ENCODE measurements around the gene WNK4.

Gene WNK4

DNA sequence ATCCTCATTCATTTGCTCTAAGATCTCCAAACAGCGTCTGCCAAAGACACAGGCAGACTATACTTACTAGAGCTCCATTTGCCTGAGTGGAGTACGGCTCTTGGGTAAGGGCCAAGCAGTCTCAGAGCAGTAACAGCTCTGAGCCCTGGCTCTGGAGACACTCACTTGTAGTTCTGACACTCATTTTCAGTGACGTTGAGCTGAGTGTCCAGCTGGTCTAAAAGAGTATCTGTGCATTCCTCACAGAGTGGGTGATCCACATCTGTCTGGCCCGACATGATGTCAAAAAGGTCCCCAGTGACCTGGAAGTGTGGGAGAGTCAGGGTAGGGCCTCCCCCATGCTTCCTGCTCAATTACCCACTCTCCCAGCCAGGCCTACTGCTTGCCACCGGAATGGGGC is 38.0 kb downstream of the WNK4 start:
- no peak for ATAC-seq (ENCODE audit: low read depth)

GRCh38 chr17:42819939-42820535 is 39.6 kb downstream of the WNK4 start:
- H3K4me1 ChIP-seq (ENCODE audit: insufficient read depth, poor library complexity, severe bottlenecking): peaks cover 10% of the 10 kb centered on the region
- TF ChIP-seq CTCF (IDR thresholded peaks at IDR 0.05; ENCODE audit: poor library complexity, severe bottlenecking): peak; percentile 66
- H3K4me3 ChIP-seq (ENCODE audit: severe bottlenecking): no peak overlapping the region
- peaks cover 82% of the 10 kb centered on the region for H3K36me3 ChIP-seq (ENCODE audit: low read depth)
- DNase-seq (ENCODE audit: low spot score) (no peak), ATAC-seq (ENCODE audit: low read depth) (no peak)
- no peaks in the 10 kb centered on the region for H3K27me3 ChIP-seq (ENCODE audit: insufficient read depth, poor library complexity, severe bottlenecking)
- H3K9me3 ChIP-seq (ENCODE audit: severe bottlenecking): no peaks in the 10 kb centered on the region
- H3K27ac ChIP-seq (ENCODE audit: poor library complexity, severe bottlenecking): no peak overlapping the region

More for the DNA sequence above, 38.0 kb downstream of the WNK4 start:
- no peaks in the 10 kb centered on the region for H3K9me3 ChIP-seq (ENCODE audit: severe bottlenecking)
- no peak overlapping the region for H3K4me3 ChIP-seq (ENCODE audit: severe bottlenecking)
- H3K27ac ChIP-seq (ENCODE audit: poor library complexity, severe bottlenecking): no peak overlapping the region
- no peak for DNase-seq (ENCODE audit: low spot score)
- peaks cover 98% of the 10 kb centered on the region for H3K36me3 ChIP-seq (ENCODE audit: low read depth)
- peaks cover 10% of the 10 kb centered on the region for H3K4me1 ChIP-seq (ENCODE audit: insufficient read depth, poor library complexity, severe bottlenecking)
- no peaks in the 10 kb centered on the region for H3K27me3 ChIP-seq (ENCODE audit: insufficient read depth, poor library complexity, severe bottlenecking)
- TF ChIP-seq CTCF (IDR thresholded peaks at IDR 0.05; ENCODE audit: poor library complexity, severe bottlenecking): no peak

DNA sequence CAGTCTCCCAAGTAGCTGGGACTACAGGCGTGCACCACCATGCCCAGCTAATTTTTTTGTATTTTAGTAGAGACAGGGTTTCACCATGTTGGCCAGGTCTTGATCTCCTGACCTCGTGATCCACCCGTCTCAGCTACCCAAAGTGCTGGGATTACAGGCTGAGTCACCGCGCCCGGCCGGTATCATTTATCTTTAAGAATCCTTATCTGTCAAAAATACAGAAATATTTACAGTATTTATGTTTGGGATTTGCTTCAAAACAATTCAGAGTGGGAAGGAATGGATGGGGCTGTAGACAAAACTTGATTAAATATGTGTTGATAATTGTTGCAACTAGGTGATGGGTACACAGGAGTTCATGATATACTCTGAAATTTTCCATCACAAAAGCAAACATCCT is 40.8 kb downstream of the WNK4 start:
- no peaks in the 10 kb centered on the region for H3K9me3 ChIP-seq (ENCODE audit: severe bottlenecking)
- no peak overlapping the region for H3K27ac ChIP-seq (ENCODE audit: poor library complexity, severe bottlenecking)
- ATAC-seq (ENCODE audit: low read depth) (no peak), DNase-seq (ENCODE audit: low spot score) (no peak)
- H3K27me3 ChIP-seq (ENCODE audit: insufficient read depth, poor library complexity, severe bottlenecking): no peaks in the 10 kb centered on the region
- no peak for TF ChIP-seq CTCF (IDR thresholded peaks at IDR 0.05; ENCODE audit: poor library complexity, severe bottlenecking)
- peaks cover 6% of the 10 kb centered on the region for H3K4me1 ChIP-seq (ENCODE audit: insufficient read depth, poor library complexity, severe bottlenecking)
- H3K4me3 ChIP-seq (ENCODE audit: severe bottlenecking): no peak overlapping the region
- H3K36me3 ChIP-seq (ENCODE audit: low read depth): peaks cover 71% of the 10 kb centered on the region

GRCh38 chr17:42827472-42827871 is 47.1 kb downstream of the WNK4 start:
- Histone ChIP-seq H3K4me1 (ENCODE audit: insufficient read depth, poor library complexity, severe bottlenecking) (peaks cover 11% of the 10 kb centered on the region), H3K27ac (ENCODE audit: poor library complexity, severe bottlenecking) (no peak overlapping the region), H3K36me3 (ENCODE audit: low read depth) (peaks cover 8% of the 10 kb centered on the region; the same call in 1 of the 2 replicates), H3K27me3 (ENCODE audit: insufficient read depth, poor library complexity, severe bottlenecking) (no peaks in the 10 kb centered on the region), H3K4me3 (ENCODE audit: severe bottlenecking) (no peak overlapping the region), H3K9me3 (ENCODE audit: severe bottlenecking) (no peaks in the 10 kb centered on the region)
- ATAC-seq (ENCODE audit: low read depth) (no peak), DNase-seq (ENCODE audit: low spot score) (no peak)
- no peak for TF ChIP-seq CTCF (IDR thresholded peaks at IDR 0.05; ENCODE audit: poor library complexity, severe bottlenecking)

DNA sequence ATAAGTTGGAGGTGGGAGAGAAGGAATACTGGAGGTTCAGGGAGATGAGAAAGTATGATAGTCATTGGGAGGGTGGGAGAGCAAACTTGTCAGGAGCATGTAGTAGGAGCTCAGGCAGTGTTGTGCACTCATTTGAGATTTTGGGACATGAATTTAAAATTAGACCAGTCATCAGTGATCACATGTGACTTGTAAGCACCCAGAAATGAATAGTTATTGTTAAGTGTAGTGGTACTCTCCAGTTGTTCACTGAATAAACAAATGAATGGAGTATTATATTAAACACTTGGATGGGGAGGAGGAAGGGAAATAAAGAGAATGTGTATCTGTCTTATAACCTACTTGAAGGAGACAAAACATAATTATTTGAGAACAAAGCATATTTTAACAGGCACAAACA is 50.6 kb downstream of the WNK4 start:
- DNase-seq (ENCODE audit: low spot score): no peak
- no peak for ATAC-seq (ENCODE audit: low read depth)
- H3K36me3 ChIP-seq (ENCODE audit: low read depth): peaks cover 18% of the 10 kb centered on the region
- no peak for TF ChIP-seq CTCF (IDR thresholded peaks at IDR 0.05; ENCODE audit: poor library complexity, severe bottlenecking)
- no peak overlapping the region for H3K4me3 ChIP-seq (ENCODE audit: severe bottlenecking)
- no peaks in the 10 kb centered on the region for H3K9me3 ChIP-seq (ENCODE audit: severe bottlenecking)
- no peaks in the 10 kb centered on the region for H3K27me3 ChIP-seq (ENCODE audit: insufficient read depth, poor library complexity, severe bottlenecking)
- H3K4me1 ChIP-seq (ENCODE audit: insufficient read depth, poor library complexity, severe bottlenecking): peaks cover 12% of the 10 kb centered on the region
- no peak overlapping the region for H3K27ac ChIP-seq (ENCODE audit: poor library complexity, severe bottlenecking)

Data from RWPE2 (cell line).